ENCODE measurements around the gene FAM171A1. TPM values are rescaled to one million over a fixed set of nuclear protein-coding genes. Genes with fewer than 3 reads are reported as not detected.
"Not testable (repeated sequence)": the region's sequence is repeated elsewhere in the genome, so short reads cannot be mapped to it uniquely, and the experiment has no call there.

FAM171A1 gene
- total RNA-seq, 2 experiments from 2014 or later, result 4.2 to 5.1 TPM

DNA sequence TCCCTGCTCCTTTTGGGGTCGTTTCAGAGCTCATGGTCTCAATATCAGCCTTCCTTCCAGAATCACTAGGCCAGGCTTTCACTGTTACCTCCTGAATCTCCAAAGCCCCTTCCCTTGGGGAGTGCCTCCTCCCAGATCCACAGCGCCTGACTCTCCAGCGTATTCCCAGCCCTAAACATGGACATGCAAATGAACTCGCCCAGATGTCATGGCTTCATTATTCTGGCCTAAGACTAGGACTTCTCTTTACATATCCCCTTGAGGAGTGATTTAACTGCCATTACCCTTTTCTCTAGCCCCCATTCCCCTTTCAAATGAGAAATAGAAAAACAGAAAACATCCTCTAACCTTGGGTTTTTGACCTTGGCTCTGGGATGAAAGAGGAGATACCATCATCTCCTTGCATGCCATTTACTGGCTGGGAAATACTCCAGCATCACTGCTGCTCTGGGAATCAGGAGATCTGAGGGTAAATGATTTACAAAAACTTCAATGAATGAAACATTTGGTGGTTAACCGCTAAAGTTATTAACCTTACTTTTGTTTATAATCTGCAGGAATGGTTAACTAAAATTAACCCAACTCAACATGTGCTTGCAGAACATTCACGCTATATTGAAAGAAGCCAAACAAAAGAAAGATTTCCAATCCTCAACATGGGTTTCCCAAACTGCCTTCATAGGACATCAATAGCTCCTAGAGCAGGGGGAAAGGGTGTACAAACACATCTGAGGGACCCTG lies 37.0 kb downstream of the FAM171A1 start:
- Mint-ChIP-seq H3K4me1 (ENCODE audit: low read depth) (no peaks in the 10 kb centered on the region), H3K36me3 (ENCODE audit: low read depth) (no peaks in the 10 kb centered on the region), H3K27ac (no peak overlapping the region), H3K27me3 (no peaks in the 10 kb centered on the region), H3K4me3 (no peak overlapping the region), H3K9me3 (no peaks in the 10 kb centered on the region)
- intact Hi-C loops (cut with micrococcal nuclease), result no loop called here
- no peak for DNase-seq
- no peak for ATAC-seq
- TF ChIP-seq, protein P1, sequence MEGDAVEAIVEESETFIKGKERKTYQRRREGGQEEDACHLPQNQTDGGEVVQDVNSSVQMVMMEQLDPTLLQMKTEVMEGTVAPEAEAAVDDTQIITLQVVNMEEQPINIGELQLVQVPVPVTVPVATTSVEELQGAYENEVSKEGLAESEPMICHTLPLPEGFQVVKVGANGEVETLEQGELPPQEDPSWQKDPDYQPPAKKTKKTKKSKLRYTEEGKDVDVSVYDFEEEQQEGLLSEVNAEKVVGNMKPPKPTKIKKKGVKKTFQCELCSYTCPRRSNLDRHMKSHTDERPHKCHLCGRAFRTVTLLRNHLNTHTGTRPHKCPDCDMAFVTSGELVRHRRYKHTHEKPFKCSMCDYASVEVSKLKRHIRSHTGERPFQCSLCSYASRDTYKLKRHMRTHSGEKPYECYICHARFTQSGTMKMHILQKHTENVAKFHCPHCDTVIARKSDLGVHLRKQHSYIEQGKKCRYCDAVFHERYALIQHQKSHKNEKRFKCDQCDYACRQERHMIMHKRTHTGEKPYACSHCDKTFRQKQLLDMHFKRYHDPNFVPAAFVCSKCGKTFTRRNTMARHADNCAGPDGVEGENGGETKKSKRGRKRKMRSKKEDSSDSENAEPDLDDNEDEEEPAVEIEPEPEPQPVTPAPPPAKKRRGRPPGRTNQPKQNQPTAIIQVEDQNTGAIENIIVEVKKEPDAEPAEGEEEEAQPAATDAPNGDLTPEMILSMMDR (IDR thresholded peaks at IDR 0.05), result no peak
- ChIA-PET CTCF (no interaction called here), POLR2A (no interaction called here)

DNA sequence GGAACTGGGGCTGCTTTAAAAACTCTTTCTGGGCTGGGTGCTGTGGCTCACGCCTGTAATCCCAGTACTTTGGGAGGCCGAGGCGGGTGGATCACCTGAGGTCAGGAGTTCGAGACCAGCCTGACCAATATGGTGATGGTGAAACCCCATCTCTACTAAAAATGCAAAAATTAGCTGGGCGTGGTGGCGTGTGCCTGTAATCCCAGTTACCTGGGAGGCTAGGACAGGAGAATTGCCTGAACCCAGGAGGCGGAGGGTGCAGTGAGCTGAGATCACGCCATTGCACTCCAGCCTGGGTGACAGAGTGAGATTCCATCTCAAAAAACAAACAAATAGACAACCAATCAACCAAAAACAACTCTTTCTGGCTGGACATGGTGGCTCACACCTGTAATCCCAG lies 37.9 kb downstream of the FAM171A1 start:
- CTCF ChIA-PET; ATAC-seq; H3K36me3 Mint-ChIP-seq (ENCODE audit: low read depth); H3K27me3 Mint-ChIP-seq; H3K9me3 Mint-ChIP-seq; H3K27ac Mint-ChIP-seq; H3K4me3 Mint-ChIP-seq; H3K4me1 Mint-ChIP-seq (ENCODE audit: low read depth); DNase-seq; intact Hi-C loops (cut with micrococcal nuclease): not testable (repeated sequence)
- POLR2A ChIA-PET, result interaction anchor here (0.6 to 0.8 kb wide), 2 partner anchors 38 to 41 kb away, joined by 3 read pairs; no protein-coding TSS in a partner anchor

DNA sequence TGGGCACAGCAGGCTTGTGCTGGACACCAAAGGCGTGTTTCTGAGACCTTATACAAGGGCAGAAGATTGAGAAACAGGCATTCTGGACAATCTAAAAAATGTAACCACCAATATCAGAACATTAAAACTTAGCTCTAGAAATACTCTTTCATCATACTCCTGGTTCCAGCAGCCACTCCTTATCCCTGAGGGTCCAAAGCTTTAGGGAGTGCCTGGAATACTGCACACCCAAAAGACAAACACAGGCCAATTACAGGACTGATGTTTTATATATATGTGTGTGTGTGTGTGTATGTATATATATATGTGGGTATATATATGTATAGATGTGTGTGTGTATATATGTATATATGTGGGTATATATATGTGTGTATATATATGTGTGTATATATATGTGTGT lies 39.6 kb downstream of the FAM171A1 start:
- POLR2A ChIA-PET, result no interaction called here
- H3K36me3 Mint-ChIP-seq (ENCODE audit: low read depth), result no peaks in the 10 kb centered on the region
- intact Hi-C loops (cut with micrococcal nuclease), result no loop called here
- H3K27me3 Mint-ChIP-seq, result no peaks in the 10 kb centered on the region
- no peak overlapping the region for H3K27ac Mint-ChIP-seq
- CTCF ChIA-PET, result no interaction called here
- TF ChIP-seq, protein P1 (IDR thresholded peaks at IDR 0.05), result no peak
- no peaks in the 10 kb centered on the region for H3K4me1 Mint-ChIP-seq (ENCODE audit: low read depth)
- DNase-seq (no peak), ATAC-seq (no peak)
- H3K4me3 Mint-ChIP-seq, result no peak overlapping the region
- H3K9me3 Mint-ChIP-seq, result no peaks in the 10 kb centered on the region

DNA sequence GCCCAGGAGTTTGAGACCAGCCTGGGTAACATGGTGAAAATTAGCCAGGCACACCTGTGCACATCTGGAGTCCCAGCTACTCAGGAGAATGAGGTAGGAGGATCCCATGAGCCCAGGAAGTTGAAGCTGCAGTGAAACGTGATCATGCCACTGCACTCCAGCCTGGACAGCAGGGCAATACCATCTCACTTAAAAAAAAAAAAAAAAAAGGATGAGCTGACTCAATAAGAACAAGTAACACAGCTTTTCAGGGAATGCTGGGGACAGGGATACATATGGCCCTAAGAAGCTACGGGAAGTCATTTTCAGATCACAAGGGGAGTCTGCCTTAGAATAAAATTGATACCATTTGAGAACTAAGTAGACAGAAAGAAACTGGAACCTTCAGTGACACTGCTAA lies 41.7 kb downstream of the FAM171A1 start:
- ChIA-PET POLR2A (no interaction called here), CTCF (no interaction called here)
- ATAC-seq (no peak), DNase-seq (no peak)
- intact Hi-C loops (cut with micrococcal nuclease), result no loop called here
- no peak overlapping the region for H3K4me3 Mint-ChIP-seq
- no peak overlapping the region for H3K27ac Mint-ChIP-seq
- TF ChIP-seq, protein P1 (IDR thresholded peaks at IDR 0.05), result no peak
- H3K36me3 Mint-ChIP-seq (ENCODE audit: low read depth), result no peaks in the 10 kb centered on the region
- H3K4me1 Mint-ChIP-seq (ENCODE audit: low read depth), result peaks cover 12% of the 10 kb centered on the region
- H3K9me3 Mint-ChIP-seq, result no peaks in the 10 kb centered on the region
- no peaks in the 10 kb centered on the region for H3K27me3 Mint-ChIP-seq

DNA sequence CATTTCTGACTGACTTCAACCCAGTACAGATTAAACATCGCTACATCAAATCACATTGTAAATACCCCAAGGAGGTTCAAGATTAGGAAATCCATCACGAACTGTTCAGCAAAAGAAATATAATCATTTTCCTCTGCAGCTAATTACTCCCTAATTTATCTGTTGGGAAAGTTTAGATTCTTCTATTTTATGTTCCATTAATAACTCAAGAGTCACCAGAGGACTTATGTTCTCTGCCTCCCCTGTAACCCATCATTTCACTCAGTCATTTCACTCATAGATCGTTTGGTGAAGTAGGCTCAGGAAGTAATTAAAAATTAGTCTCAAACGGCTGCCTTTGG lies 45.2 kb downstream of the FAM171A1 start:
- no peaks in the 10 kb centered on the region for H3K27me3 Mint-ChIP-seq
- H3K36me3 Mint-ChIP-seq (ENCODE audit: low read depth), result no peaks in the 10 kb centered on the region
- DNase-seq (no peak), ATAC-seq (no peak)
- ChIA-PET CTCF (interaction anchor here (1.2 to 1.6 kb wide), 2 partner anchors 14 to 32 kb away, joined by 3 read pairs; no protein-coding TSS in a partner anchor), POLR2A (no interaction called here)
- TF ChIP-seq, protein P1 (IDR thresholded peaks at IDR 0.05), result no peak
- intact Hi-C loops (cut with micrococcal nuclease), result no loop called here
- no peak overlapping the region for H3K4me3 Mint-ChIP-seq
- H3K4me1 Mint-ChIP-seq (ENCODE audit: low read depth), result peaks cover 13% of the 10 kb centered on the region
- no peaks in the 10 kb centered on the region for H3K9me3 Mint-ChIP-seq
- H3K27ac Mint-ChIP-seq, result no peak overlapping the region

Data from activated CD8-positive, alpha-beta T cell treated with anti-CD3 and anti-CD28 coated beads for 36 hours (primary cell).